Measurements from ENCODE around the gene PIGN.

The PIGN gene

GRCh38 chr18:62210138-62210537 lies 23.3 kb upstream of the PIGN start:
- TF ChIP-seq CTCF (conservative IDR thresholded peaks at IDR 0.05; ENCODE audit: low read depth), result no peak
- POLR2A ChIA-PET (ENCODE audit: low non-redundant PET), result no interaction called here
- CTCF ChIA-PET, result no interaction called here
- no peak for DNase-seq (ENCODE audit: low spot score)
- H3K27ac ChIP-seq, result no peak overlapping the region

GRCh38 chr18:62209046-62209445 lies 22.2 kb upstream of the PIGN start:
- CTCF ChIA-PET, result no interaction called here

GRCh38 chr18:62206593-62206992 lies 19.7 kb upstream of the PIGN start:
- TF ChIP-seq CTCF (conservative IDR thresholded peaks at IDR 0.05; ENCODE audit: low read depth), result no peak
- ChIA-PET CTCF (no interaction called here), POLR2A (ENCODE audit: low non-redundant PET) (no interaction called here)
- no peak overlapping the region for H3K27ac ChIP-seq
- DNase-seq (ENCODE audit: low spot score), result no peak

More at GRCh38 chr18:62209046-62209445, 22.2 kb upstream of the PIGN start:
- POLR2A ChIA-PET (ENCODE audit: low non-redundant PET), result no interaction called here
- no peak for TF ChIP-seq CTCF (conservative IDR thresholded peaks at IDR 0.05; ENCODE audit: low read depth)
- no peak for DNase-seq (ENCODE audit: low spot score)
- no peak overlapping the region for H3K27ac ChIP-seq

GRCh38 chr18:62205824-62206223 lies 19.0 kb upstream of the PIGN start:
- ChIA-PET POLR2A (ENCODE audit: low non-redundant PET) (no interaction called here), CTCF (no interaction called here)
- H3K27ac ChIP-seq, result no peak overlapping the region
- DNase-seq (ENCODE audit: low spot score), result no peak
- no peak for TF ChIP-seq CTCF (conservative IDR thresholded peaks at IDR 0.05; ENCODE audit: low read depth)

GRCh38 chr18:62201870-62202269 lies 15.0 kb upstream of the PIGN start:
- no peak for DNase-seq (ENCODE audit: low spot score)
- no peak for TF ChIP-seq CTCF (conservative IDR thresholded peaks at IDR 0.05; ENCODE audit: low read depth)
- ChIA-PET CTCF (no interaction called here), POLR2A (ENCODE audit: low non-redundant PET) (no interaction called here)
- H3K27ac ChIP-seq, result no peak overlapping the region

- POLR2A ChIA-PET (ENCODE audit: low non-redundant PET), result no interaction called here
- no peak for TF ChIP-seq CTCF (conservative IDR thresholded peaks at IDR 0.05; ENCODE audit: low read depth)
- no peak for DNase-seq (ENCODE audit: low spot score)
- H3K27ac ChIP-seq, result no peak overlapping the region
- CTCF ChIA-PET, result no interaction called here
Observed at GRCh38 chr18:62200121-62200914, 13.5 kb upstream of the PIGN start.
